ENCODE measurements around the gene MLLT1.

MLLT1 gene

DNA sequence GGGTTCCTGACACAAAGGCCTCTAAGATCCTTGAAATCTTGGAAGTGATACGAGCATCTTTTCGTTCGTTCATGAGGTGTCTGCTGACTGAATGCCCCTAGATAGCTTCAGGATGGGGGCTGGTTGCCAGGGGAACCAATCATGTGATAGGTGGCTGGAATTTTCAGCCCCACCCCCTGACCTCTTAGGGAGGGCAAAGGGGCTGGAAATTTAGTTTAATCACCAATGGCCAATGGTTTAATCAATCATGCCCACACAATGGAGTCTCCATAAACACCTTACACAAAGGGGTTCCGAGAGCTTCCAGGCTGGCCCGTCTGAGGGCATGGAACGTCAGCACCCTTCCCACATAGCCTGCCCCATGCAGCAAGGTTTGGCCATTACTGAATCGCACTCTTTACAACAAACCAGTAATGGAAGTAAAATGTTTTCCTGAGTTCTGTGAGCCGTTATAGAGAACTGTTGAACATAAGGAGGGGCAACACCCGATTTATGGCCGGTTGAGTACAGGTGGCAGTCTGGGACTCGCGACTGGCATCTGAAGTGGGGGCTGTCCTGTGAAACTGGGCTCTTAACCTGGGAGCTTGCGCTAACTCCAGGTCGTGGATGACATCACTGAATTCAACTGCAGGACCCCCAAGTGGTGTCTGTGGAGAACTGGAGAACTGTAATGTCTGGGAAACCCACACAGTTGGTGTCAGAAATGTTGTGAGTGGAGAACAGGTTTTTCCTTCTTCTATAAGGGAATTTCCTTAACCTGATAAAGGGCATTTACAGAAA is 25.6 kb downstream of the MLLT1 start:
- no peak for DNase-seq

DNA sequence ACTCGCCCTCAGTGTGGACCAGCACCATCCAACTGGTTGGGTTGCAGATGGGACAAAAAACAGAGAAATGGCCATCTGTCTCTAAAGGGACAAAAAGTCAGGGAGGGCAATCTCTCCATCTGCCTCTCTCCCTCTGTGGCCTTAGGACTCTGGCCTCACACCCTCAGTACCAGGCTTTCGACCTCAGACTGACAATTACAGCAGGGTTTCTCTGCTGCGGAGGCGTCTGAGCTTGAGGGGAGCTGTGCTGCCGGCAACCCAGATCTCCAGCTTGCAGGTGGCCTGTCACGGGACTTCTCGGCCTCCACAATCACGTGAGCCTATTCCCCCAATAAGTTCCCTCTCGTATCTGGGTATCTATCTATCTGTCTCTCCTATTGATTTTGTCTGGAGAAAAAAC is 27.7 kb downstream of the MLLT1 start:
- DNase-seq: no peak

DNA sequence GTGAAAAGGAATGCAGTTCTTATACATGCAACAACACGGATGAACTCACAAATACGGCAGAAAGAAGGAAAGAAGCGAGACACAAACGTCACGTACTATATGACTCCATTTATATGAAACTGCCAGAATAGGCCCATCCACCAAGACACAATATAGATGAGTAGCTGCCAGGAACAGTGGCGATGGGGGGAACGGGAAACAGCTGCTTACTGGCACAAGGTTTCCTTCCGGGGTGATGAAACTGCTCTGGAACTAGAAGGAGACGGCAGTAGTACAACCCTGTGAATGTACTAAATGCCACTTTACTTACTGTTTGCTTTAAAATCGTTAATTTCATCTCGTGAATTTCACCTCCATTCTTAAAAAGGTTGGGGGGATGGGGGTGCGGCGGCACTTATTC is 28.9 kb downstream of the MLLT1 start:
- DNase-seq: no peak

DNA sequence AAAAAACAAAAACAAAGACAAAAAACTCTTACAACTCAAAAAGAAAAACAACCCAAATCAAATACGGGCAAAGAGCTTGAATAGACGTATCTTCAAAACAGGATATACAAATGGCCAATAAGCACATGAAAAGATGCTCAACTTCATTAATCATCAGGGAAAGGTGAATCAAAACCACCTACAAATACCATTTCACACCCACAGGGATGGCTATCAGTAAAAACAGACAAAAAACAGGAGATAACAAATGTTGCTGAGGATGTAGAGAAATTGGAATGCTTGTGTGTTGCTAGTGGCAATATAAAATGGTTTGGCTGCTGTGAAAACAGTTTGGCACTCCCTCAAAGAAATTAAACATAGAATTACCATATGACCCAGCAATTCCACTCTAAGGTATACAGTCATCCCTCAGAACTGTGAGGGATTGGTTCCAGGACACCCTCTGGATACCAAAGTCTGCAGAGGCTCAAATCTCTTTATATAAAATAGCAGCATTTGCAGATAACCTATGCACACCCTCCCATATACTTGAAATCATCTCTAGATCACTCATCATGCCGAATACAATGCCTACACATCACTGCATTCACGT is 29.7 kb downstream of the MLLT1 start:
- DNase-seq: no peak

DNA sequence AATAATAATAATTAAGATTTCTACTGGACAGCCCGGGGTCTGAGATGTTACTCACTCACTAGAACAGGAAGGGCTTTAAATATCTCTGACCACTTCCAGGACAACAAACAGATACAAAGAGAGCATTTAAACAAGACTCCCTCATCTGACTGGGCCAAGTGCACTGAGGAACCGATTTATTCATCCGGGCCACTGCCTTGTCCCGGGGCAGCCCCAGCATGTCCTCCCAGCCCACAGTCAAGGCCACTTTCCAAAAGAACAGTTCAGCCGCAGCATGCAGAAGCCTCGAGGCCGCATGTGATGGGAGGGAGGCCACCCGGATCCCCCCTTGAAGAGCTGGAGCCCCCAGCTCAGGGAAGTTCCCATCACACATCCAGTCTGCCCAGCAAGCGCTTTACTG is 30.5 kb downstream of the MLLT1 start:
- DNase-seq: no peak

DNA sequence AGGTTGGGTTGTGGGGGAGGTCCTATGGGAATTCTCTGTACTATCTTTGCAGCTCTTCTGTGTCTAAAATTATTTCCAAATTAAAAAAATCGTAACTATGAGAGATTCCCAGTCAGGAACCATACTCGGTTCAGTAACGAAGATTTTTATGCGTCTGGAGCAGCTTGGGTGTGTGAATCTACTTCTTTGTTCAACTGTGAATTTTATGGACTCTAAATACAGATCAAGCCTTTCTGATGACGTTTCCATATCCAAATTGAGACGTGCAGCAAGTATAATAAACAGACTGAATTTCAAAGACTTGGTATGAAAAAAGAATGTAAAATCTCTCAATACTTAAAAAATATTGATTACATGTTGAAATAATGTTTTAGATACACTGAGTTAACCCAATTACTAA is 30.9 kb downstream of the MLLT1 start:
- DNase-seq: no peak

DNA sequence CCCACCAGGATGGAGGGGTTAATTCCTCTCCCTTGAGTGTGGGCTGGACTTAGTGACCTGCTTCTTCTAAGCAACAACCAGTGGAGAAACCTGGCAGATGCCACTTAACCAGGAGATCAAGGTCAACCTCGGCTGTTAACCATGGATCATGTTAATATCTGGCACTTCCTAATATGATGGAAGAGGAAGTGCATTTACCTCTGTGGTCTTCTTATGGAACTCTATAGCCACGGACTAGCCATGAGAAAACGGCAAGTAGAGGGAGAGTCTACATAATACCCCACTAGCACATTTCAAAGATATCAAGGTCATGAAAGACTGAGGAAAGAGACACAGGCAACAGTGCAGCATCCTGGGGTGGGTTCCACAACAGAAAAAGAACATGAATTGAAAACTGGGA is 31.4 kb downstream of the MLLT1 start:
- DNase-seq: no peak

DNA sequence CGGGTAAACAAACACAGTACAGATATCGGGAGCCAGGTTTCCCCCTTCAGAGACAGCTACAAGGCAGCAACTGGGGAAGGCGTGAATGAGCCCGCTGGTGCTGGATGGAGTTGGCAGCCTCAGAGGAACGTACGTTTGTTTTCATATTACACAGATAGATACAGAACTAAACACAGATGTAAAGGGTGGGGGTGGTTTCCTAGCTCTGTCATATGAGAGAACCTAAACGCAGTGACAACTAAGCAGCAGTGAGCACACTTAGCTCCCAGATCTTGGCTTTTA is 32.8 kb downstream of the MLLT1 start:
- DNase-seq: no peak

DNA sequence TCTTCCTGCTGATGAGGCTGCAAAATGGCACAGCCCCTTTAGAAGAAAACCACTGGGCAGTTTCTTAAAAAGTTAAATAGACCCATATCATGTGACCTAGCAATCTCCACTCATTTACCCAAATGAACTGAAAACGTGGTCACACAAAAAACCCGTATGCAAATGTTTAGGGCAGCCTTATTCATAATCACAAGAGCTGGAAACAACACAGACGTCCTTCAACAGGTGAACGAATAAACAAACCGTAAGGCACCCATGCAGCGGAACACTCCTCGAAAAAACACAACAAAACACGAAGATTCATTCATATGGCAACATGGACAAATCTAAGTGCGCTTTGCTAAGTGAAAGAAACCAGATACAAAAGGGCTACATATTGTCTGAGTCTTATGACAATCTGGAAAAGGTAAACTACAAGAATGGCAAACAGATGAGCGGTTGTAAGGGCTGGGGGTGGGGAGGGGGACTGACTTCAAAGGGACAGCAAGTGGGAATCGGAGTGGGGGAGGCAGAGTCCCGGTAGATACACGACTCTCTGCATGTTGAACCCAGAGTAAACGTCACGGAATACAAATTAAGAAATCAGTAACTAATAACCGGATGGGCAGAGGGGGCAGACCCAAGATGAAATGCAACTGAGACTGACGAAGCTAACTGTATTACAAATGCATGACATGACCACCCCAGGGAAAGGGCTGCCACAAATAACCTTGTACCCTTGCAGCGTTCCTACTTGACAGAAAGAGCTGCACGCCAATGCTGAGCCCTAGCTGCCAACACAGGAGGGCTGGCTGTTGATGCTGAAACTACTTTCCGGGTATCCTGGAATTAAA is 33.4 kb downstream of the MLLT1 start:
- DNase-seq: no peak

DNA sequence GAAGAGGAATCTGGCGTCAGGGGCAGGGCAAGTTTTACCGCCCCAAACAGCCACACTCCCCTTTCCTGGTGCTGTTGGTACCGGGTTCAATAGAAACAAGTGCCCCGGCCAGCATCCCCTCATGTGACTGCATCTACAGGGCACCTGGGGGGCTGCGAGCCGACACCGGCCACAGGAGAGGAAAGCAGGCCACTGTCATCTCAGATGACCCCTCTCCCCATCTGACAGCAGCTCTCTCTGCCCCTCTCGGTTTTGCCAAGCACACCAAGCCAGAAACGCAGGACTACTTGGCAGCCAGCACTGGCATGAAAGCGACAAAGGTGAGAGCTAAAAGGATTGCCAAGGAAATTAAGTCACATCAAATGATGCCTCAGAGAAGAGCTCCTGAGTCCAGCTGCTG is 37.1 kb downstream of the MLLT1 start:
- no peak for DNase-seq

DNA sequence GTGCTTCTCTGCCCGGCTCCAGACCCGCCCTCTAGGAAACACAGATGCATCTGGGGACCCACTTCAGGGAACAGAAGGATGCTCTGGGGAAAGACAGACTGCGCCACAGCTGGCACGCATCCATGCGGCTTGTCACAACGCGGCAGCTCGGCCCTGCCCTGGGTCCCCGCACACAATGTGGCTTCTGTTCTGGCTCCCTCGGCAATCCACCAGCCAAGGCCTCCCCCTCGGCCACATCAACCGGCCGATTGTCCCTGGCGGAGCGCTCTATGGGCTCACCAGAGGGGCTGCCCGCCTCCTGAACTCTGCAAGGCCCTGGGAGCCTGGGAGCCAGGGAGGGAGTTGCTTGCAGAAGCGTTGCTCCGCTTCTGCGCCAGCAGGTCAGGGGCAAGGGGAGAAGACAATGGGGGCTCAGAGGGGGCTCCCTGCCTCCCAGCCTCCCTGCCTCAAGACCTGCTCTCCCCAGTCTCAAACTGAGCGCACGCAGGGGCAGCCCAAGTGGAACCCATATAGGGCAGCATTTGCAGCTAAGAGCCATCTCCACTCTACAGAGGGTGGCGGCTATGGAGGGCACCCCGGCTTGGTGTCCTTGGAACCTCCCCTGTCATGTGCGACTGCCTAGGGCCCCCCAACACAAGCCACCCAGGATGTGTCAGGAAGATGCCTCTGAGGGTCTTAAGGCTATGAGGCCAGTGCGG is 37.9 kb downstream of the MLLT1 start:
- DNase-seq: no peak

DNA sequence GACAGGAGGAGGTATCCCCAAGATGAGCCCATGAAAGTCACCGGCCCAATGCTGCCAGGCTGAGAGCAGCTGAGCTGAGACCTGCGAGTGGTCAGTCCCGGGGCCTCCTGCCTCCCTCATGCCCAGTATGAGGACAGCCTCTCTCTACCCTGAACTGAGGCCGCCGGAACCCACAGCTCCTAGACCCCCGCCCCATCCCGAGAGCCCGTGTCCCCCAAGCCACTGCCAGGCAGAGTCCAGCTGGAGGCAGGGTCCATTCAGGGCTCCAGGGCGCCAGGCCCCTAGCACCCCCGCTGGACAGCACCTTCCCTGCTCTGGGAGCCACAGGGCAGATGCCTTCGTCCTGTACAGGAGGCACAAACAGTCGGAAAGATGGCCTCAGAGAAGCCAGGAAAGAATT is 38.7 kb downstream of the MLLT1 start:
- no peak for DNase-seq

DNA sequence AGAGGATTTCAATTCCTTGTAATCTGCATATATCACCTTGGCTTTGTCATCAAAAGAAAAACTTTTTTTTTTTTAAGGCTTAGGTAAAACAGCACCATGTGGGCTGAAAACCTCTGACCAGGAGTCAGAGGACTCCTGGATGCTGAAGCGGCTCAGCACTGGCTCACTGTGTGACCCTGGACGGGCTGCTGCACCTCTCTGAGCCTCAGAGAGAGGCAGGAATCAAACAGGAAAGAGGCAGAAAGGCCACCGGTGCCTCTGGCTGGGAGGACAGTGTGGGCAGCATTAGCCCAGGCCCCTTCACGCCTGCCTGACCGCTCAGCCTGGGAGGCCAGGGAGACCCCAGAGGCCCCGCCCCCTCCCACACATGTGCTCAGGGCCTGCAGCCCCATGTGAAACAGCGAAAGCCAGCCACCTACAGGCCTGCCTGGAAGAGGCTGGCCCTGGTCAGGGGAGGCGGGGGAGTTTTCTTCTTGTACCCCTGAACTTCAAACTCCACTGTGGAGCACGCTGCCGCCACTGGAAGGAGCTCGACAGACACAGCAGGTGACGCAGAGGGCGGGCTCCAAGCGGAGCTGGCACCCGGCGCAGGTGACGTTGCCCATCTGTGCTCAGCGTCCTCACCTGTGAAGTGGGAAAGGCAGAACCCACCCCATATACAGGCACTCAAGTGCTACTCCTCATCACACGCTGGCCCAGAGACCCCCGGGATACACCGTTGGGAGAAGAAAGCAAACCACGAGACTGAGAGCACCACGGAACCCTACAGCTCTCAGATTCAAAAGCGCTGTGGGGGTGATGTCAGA is 39.7 kb downstream of the MLLT1 start:
- no peak for DNase-seq

DNA sequence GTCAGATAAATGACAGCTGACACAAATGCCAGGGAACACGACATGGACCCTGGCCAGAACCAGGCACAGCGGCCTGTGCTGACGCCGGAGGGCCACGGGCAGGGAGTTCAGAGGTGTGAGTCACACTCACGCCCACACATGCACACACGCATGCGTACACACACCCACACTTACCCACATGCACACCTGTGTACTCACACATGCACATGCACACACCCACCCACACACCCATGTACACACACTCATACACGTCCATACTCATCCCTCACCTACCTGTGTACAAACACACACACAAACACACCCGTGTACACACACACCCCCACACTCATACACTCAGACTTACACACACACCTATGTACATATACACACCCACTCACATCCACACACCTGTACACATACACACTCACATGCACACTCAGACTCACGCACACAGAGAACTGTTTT is 40.4 kb downstream of the MLLT1 start:
- no peak for DNase-seq

DNA sequence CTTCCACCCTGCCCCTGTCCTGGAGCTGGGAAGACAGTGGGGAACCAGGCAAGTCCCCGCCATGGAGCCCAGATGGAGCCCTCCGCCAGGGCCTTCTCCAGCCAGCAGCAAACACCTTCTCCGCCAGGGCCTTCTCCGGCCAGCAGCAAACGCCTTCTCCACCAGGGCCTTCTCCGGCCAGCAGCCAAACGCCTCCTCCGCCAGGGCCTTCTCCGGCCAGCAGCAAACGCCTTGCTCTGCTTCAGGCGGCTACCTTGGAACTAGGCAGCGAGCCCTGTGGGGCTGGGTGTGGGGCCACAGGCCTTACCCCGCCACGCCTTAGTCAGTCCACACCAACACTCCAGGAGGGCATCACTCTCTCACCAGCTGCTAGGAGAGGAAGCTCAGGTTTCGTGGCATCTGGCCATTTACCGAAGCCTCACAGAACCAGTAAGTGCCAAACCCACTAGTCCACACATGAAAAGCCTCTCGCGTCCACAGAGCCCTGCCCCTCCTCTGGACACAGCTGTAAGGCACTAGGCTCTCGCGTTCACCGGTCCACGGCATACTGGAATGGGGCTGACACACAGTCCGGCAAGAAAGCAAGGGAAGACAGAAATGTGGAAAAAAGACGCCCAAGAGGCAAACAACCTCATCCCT is 41.0 kb downstream of the MLLT1 start:
- DNase-seq: no peak

DNA sequence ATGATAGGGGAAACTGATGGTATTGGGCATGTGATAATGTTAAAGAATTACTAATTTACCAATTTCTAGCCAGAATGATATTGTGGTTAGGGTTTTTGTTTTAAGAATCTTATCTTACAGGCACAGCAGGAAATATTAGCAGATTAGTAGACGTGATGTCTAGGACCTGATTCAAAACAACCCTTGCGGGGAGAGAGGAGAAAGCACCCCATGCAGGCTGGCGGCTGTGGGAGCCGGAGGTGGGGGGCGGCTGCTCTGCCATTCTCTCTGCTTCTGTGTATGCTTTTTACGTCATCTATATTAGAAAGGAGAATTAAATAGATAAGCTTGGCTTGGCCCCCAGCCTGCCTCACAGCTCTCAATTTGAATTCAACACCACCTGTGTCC is 41.5 kb downstream of the MLLT1 start:
- DNase-seq: no peak

DNA sequence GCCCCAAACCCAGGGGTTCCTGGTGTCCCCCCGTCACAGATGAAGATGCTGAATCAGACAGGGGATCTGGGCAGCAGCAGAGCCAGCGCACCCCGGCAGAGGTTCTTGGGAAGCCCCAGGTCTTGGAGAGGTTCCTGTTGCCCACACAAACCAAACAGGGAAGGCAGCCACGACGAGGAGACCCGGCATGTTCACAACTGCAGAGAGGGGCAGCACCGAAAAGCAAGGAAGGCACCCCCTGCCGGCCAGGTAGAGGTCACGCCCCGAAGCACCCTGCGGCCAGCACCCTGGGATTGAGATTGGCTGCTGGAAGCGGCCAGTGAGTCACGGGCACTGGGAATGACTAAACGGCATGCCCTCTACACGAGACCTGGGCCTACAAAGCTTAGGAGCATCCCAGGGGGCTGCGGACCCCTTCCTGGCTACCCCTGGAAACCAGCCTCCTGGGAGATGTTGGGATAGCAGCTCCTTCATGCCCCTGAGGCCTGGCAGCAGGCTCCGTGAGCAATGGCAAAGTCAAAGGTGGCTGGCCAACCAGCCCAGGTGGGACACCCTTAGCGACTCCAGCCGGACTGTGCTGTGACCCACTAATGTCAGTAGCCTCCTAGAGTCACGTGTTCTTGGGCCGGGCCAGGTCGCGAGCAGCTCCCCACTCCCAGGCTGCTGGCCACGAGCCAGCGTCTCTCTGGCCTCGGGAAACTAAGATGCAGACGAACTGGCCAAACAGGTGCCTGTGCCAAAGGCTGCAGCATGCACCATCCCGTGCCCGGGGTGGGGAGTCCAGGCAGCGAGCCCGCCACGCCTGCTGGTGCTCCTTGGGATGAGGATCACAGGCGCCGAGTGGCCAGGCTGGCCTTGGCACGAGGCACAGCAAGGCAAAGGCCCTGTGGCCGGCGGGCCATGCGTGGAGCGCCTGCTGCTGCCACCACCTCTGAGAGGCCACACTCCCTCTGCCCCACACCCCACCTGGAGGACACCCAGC is 43.2 kb downstream of the MLLT1 start:
- DNase-seq: no peak

DNA sequence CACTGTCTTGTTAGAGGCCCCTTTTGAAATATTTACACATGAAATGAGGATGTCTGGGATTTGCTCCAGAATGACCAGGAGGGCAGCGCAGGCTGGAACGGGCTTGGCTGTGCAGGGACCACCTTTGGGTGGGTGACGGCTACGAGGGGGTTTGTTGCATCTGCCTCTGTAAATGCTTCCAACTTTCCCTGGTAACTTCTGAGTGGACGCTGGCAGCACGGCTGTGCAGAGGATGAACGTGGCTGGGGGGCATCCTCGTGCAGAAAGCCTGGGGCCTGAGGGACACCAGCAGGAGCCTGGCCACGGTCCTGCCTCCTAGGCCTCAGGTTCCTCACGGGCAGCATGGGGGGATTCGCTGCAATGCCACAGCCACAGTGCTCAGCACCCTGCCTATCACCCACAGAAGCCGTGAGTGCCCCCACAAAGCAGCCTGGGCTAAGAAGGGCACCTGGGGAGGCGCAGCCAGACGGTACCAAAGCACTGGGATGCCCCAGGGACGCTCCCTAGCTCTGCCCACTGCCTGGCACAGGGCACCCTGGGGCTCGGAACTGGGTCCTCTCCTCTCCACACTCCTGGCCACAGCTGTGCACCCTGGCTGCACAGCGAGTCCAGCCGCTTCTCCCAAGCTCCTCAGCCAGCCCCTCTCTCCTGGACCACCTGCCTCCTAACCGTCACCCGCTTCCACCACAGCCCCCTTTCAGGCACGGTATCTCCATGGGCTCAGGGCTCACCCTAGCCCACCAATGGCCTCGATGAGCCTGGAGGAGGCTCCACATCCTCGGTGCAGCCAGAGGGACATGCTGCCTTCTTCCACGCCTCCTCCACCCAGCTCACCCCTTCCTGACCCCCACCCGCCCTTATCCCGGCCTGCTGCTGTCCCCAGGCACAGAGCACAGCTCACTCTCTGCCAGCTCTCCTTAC is 44.5 kb downstream of the MLLT1 start:
- no peak for DNase-seq

DNA sequence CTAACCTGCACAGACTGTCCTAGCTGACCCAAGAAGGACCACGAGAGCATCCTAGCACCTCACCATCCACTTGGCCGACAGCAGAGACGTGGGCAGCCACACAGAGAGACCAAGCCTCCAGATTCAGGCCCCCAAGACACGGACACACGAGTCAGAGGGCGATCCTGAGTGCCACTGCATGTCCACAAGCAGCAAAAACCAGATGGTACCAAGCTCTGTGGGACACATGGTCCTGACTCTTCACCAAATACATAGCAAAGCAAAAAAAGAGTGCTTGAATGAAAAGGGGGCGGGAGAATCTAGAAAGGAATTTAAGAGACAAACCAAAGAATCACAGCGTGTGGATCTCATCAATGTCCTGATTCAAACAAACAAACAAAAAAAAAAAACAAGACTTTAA is 45.2 kb downstream of the MLLT1 start:
- DNase-seq: no peak

Measured in T1000 (cell line).